Mucosa of descending colon (tissue), 3 donors: ENCODE results near the gene OR2AG1. TPM values are rescaled to one million over a fixed set of nuclear protein-coding genes. Genes with fewer than 3 reads are reported as not detected.

Experiments
- ATAC-seq: fragments of 200-7000 bp; cut with Tn5 transposase; one replicate; pipeline ENCODE4 v1.9.1; 2020; ENCODE audit warnings: mild to moderate bottlenecking, moderate library complexity
- DNase-seq, 3 donors: peaks; one replicate each; pipeline ENCODE4 v3.0.0-alpha.2; 2020
- H3K36me3 ChIP-seq: fragments of 200-600 bp; one replicate; pipeline ENCODE4 v1.8.0; 2021; ENCODE audit warnings: low read depth, mild to moderate bottlenecking
- H3K4me1 ChIP-seq: fragments of 200-600 bp; one replicate; pipeline ENCODE4 v1.8.0; 2021; ENCODE audit warnings: low read depth, mild to moderate bottlenecking
- H3K4me3 ChIP-seq: fragments of 200-600 bp; one replicate; pipeline ENCODE4 v1.8.0; 2021; ENCODE audit warnings: mild to moderate bottlenecking
- H3K9me3 ChIP-seq: fragments of 200-600 bp; one replicate; pipeline ENCODE4 v1.8.0; 2021; ENCODE audit warnings: mild to moderate bottlenecking
- CTCF ChIP-seq: fragments of 200-600 bp; IDR thresholded peaks from one replicate; pipeline ENCODE4 v1.8.0; 2022; ENCODE audit warnings: antibody characterized with exemption, mild to moderate bottlenecking
- intact Hi-C, 2 donors: fragments of 100-400 bp; cut with DNase I in 1 of 2; cut with micrococcal nuclease in 1 of 2; formaldehyde crosslinking; loops; one replicate each; pipeline versions ENCODE4 v1.11.0 to v1.11.1; 2022; cut with DNase I, micrococcal nuclease
- total RNA-seq, 3 donors: library from RNA; stranded (reverse); fragmentation: NEBNext Ultra II Directional in 2 of 3; extraction: Animal tissue kit (Norgen Biotek cat#: 25700) in 2 of 3; gene quantifications; one replicate each; pipeline versions ENCODE4 v1.2.1 to v1.2.4, GENCODE V29; 2021 to 2023
- donor health status: DM: no; HTN: no; CAD: no; lungs with moderate emphysema.
- donor health status: DM: no; HTN: no; CAD: no.
- donor health status: DM: no; HTN: yes; CAD: no.

The OR2AG1 gene
- total RNA-seq, 3 donors from 2014 or later: not detected

GRCh38 chr11:6818967-6819366, 36.1 kb downstream of the OR2AG1 start:
- DNase-seq (no peak), ATAC-seq (no peak)
- H3K36me3 ChIP-seq: no peaks in the 10 kb centered on the region
- H3K4me3 ChIP-seq: no peak overlapping the region
- no peak for TF ChIP-seq CTCF
- no peaks in the 10 kb centered on the region for H3K4me1 ChIP-seq
- intact Hi-C loops: no loop called here
- no peaks in the 10 kb centered on the region for H3K9me3 ChIP-seq

GRCh38 chr11:6824136-6824823, 41.5 kb downstream of the OR2AG1 start:
- intact Hi-C loops: no loop called here
- H3K9me3 ChIP-seq: no peaks in the 10 kb centered on the region
- H3K4me3 ChIP-seq: no peak overlapping the region
- DNase-seq (no peak), ATAC-seq (no peak)
- TF ChIP-seq CTCF: no peak
- no peaks in the 10 kb centered on the region for H3K4me1 ChIP-seq
- H3K36me3 ChIP-seq: no peaks in the 10 kb centered on the region

DNA sequence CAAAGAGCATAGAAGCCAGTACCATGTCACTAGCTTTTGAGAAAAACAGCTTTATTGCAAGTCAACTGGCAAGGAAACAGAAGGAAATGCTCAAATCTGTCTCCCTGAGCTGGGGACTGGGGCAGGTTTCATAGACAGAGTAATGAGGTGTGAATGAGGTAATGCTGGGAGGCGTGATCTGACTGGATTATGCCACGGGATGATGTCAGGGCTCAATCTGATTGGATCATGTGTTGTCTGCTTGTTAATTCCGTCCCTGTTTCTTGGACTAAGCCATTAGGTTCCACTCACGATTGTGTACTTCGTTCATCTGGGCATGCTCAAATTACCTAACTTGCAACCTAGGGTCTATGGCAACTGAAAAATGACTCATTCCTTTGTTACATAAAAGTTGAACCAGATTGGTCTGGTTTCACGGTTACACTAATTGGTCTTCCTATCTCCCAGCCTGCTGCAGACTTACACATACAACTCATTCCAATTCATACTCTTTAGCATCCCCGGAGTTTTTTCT, 42.5 kb downstream of the OR2AG1 start:
- intact Hi-C loops: no loop called here
- ATAC-seq (no peak), DNase-seq (no peak)
- TF ChIP-seq CTCF: no peak
- Histone ChIP-seq H3K4me3 (no peak overlapping the region), H3K4me1 (no peaks in the 10 kb centered on the region), H3K36me3 (no peaks in the 10 kb centered on the region), H3K9me3 (no peaks in the 10 kb centered on the region)

DNA sequence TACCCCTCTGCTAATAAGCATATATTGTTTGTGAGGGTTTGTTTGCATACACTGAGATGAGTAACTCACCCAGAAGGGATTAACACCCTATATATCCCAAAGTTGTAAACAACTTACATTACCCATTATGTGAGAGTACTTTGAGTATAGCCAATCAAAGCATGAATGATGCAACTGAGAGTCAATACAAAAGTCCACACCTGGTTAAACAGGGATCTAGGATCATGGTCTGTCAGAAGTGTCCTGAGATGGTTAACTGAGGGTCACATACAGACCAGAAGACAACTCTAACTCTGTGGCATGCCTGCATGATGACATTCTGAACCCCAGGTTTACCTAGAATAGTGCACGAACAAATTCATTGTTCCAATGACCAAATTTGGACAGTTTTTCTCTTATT, 45.3 kb downstream of the OR2AG1 start:
- intact Hi-C loops: no loop called here
- ATAC-seq: no peak
- no peaks in the 10 kb centered on the region for H3K9me3 ChIP-seq
- H3K4me1 ChIP-seq: no peaks in the 10 kb centered on the region
- H3K36me3 ChIP-seq: no peaks in the 10 kb centered on the region
- no peak for DNase-seq
- no peak for TF ChIP-seq CTCF
- H3K4me3 ChIP-seq: no peak overlapping the region

GRCh38 chr11:6833356-6833755, 50.5 kb downstream of the OR2AG1 start:
- Histone ChIP-seq H3K9me3 (no peaks in the 10 kb centered on the region), H3K36me3 (no peaks in the 10 kb centered on the region), H3K4me3 (no peak overlapping the region), H3K4me1 (no peaks in the 10 kb centered on the region)
- ATAC-seq (no peak), DNase-seq (no peak)
- TF ChIP-seq CTCF: no peak
- intact Hi-C loops: no loop called here
